Measurements from ENCODE around the gene CPXM2.

DNA sequence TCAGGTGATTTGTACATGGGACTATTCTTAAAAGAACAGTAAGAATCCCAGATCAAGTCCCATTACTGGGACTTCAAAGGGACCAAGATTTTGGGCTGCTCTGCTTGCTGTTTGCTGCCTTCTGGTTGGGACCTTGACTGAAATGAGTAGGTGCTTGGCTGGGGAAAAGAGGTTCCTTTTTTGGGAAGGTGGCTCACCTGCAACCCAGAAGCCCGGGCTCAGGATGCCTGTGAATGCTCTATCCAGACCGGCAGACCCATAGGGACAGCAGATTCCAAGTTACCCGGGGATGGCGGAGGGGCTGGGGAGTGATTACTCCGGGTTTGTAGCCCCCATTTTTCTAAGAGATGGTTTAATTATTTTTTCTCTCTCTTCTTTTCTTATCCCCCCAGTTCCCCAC lies 104.0 kb downstream of the CPXM2 start:
- TF ChIP-seq CTCF (IDR thresholded peaks at IDR 0.05 in 2 of 3, conservative IDR thresholded peaks at IDR 0.05 in 1 of 3; ENCODE audit: borderline replicate concordance in 1 of 3, insufficient read depth in 1 of 3, low read depth in 2 of 3, low read length in 2 of 3) (no peak), POLR2AphosphoS5 (IDR thresholded peaks at IDR 0.05; ENCODE audit: low read depth, low read length) (no peak), EZH2 (IDR thresholded peaks at IDR 0.05) (no peak), CEBPB (IDR thresholded peaks at IDR 0.05; ENCODE audit: low read depth) (no peak), POLR2A (IDR thresholded peaks at IDR 0.05; ENCODE audit: borderline replicate concordance, extremely low read depth, insufficient read depth, insufficient read length) (no peak), EZH2phosphoT487 (IDR thresholded peaks at IDR 0.05; ENCODE audit: borderline replicate concordance) (no peak), ZNF274 (IDR thresholded peaks at IDR 0.05; ENCODE audit: low read depth, low read length) (no peak), ATF3 (IDR thresholded peaks at IDR 0.05) (no peak), SP1 (IDR thresholded peaks at IDR 0.05; ENCODE audit: low read depth) (no peak), SRF (IDR thresholded peaks at IDR 0.05; ENCODE audit: low read depth) (no peak)
- TF ChIP-seq, protein P1, sequence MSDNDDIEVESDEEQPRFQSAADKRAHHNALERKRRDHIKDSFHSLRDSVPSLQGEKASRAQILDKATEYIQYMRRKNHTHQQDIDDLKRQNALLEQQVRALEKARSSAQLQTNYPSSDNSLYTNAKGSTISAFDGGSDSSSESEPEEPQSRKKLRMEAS (IDR thresholded peaks at IDR 0.05): no peak
- TF ChIP-seq, protein P2, sequence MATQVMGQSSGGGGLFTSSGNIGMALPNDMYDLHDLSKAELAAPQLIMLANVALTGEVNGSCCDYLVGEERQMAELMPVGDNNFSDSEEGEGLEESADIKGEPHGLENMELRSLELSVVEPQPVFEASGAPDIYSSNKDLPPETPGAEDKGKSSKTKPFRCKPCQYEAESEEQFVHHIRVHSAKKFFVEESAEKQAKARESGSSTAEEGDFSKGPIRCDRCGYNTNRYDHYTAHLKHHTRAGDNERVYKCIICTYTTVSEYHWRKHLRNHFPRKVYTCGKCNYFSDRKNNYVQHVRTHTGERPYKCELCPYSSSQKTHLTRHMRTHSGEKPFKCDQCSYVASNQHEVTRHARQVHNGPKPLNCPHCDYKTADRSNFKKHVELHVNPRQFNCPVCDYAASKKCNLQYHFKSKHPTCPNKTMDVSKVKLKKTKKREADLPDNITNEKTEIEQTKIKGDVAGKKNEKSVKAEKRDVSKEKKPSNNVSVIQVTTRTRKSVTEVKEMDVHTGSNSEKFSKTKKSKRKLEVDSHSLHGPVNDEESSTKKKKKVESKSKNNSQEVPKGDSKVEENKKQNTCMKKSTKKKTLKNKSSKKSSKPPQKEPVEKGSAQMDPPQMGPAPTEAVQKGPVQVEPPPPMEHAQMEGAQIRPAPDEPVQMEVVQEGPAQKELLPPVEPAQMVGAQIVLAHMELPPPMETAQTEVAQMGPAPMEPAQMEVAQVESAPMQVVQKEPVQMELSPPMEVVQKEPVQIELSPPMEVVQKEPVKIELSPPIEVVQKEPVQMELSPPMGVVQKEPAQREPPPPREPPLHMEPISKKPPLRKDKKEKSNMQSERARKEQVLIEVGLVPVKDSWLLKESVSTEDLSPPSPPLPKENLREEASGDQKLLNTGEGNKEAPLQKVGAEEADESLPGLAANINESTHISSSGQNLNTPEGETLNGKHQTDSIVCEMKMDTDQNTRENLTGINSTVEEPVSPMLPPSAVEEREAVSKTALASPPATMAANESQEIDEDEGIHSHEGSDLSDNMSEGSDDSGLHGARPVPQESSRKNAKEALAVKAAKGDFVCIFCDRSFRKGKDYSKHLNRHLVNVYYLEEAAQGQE (IDR thresholded peaks at IDR 0.05; ENCODE audit: low read depth): no peak

Measured in HCT116 (cell line).